Ishikawa (cell line): ENCODE measurements around the gene MFGE8.
A peak's percentile ranks its signal among the peaks of the same experiment; 100 is the strongest.

ENCODE experiments used
- CEBPB ChIP-seq: IDR thresholded peaks from 2 replicates; pipeline ENCODE4 v1.6.1; 2012
- CREB1 ChIP-seq: IDR thresholded peaks from 2 replicates; pipeline ENCODE4 v1.6.1; 2012; ENCODE audit warnings: low read depth
- EGR1 ChIP-seq: IDR thresholded peaks from 2 replicates; pipeline ENCODE4 v1.6.1; 2012
- EP300 ChIP-seq: IDR thresholded peaks from 2 replicates; pipeline ENCODE4 v1.6.1; 2012; ENCODE audit warnings: borderline replicate concordance
- FOXM1 ChIP-seq: IDR thresholded peaks from 2 replicates; pipeline ENCODE4 v1.6.1; 2012; ENCODE audit warnings: low read depth, borderline replicate concordance
- NFIC ChIP-seq: IDR thresholded peaks from 2 replicates; pipeline ENCODE4 v1.6.1; 2012
- RAD21 ChIP-seq: IDR thresholded peaks from 2 replicates; pipeline ENCODE4 v1.6.1; 2012; ENCODE audit warnings: low read depth
- TAF1 ChIP-seq: IDR thresholded peaks from 2 replicates; pipeline ENCODE4 v1.6.1; 2012; ENCODE audit warnings: low read depth, mild to moderate bottlenecking
- TCF12 ChIP-seq: IDR thresholded peaks from 2 replicates; pipeline ENCODE4 v1.6.1; 2012; ENCODE audit warnings: low read depth
- TEAD4 ChIP-seq: IDR thresholded peaks from 2 replicates; pipeline ENCODE4 v1.6.1; 2012
- YY1 ChIP-seq: IDR thresholded peaks from 2 replicates; pipeline ENCODE4 v1.6.1; 2012; ENCODE audit warnings: low read depth
- ZBTB7A ChIP-seq: IDR thresholded peaks from 2 replicates; pipeline ENCODE4 v1.6.1; 2012; ENCODE audit warnings: low read depth
- TF ChIP-seq, protein P1 (sequence below): IDR thresholded peaks from 2 replicates; pipeline ENCODE4 v1.6.1; 2012
- TF ChIP-seq, protein P2 (sequence below): IDR thresholded peaks from 2 replicates; pipeline ENCODE4 v1.6.1; 2012; ENCODE audit warnings: low read depth, mild to moderate bottlenecking
- TF ChIP-seq, protein P3 (sequence below): IDR thresholded peaks from 2 replicates; pipeline ENCODE4 v1.6.1; 2012

Gene MFGE8, protein sequence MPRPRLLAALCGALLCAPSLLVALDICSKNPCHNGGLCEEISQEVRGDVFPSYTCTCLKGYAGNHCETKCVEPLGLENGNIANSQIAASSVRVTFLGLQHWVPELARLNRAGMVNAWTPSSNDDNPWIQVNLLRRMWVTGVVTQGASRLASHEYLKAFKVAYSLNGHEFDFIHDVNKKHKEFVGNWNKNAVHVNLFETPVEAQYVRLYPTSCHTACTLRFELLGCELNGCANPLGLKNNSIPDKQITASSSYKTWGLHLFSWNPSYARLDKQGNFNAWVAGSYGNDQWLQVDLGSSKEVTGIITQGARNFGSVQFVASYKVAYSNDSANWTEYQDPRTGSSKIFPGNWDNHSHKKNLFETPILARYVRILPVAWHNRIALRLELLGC

DNA sequence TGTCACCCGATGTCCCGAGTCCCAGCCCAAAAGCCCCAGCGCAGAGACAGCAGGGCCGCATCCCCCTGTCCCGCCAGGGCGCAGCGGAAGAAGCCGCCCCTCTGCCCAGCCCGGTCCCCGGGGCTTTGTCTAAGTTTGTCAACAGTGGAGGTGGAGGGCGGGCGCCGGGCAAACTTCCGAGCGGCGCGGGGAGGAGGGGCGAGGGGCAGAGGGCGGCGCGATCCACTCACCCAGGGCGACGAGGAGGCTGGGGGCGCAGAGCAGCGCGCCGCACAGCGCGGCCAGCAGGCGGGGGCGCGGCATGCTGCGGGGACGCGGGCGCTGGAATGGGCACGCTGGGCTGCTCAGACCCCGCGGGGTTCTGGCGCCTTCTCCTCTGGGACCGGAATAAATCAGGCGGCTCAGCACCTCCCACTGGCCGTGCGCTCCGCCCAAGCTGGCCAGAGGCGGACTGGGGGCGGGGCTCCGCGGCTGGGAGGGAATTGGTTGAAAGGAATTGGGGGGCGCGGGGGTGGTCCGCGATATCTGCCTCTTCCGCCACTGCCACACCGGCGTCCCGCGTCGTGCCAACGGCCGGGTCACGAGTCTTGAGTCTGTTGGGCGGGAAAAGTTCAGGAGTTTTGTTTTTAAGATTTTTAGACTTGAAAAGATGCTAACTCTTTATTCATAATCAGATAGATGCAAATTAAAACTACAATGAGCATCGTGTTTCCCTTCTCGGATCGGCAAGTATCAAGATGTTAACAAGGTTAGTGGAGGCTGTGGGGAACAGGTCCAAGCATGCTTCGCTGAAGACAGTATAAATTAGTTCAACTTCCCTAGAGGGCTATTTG, at the start of gene MFGE8:
Gene MFGE8 (minus strand): TSS at position 363 of the 833 bp plus-strand sequence. CDS start 60 bp downstream, at position 303.
- TF ChIP-seq, protein P1, sequence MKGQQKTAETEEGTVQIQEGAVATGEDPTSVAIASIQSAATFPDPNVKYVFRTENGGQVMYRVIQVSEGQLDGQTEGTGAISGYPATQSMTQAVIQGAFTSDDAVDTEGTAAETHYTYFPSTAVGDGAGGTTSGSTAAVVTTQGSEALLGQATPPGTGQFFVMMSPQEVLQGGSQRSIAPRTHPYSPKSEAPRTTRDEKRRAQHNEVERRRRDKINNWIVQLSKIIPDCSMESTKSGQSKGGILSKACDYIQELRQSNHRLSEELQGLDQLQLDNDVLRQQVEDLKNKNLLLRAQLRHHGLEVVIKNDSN: peak; percentile 44; the same call in 1 of the 2 replicates
- TF ChIP-seq FOXM1 (peak; percentile 67; the same call in 1 of the 2 replicates), CREB1 (no peak), EGR1 (peak; percentile 76), ZBTB7A (peak; percentile 99), CEBPB (no peak), YY1 (no peak), NFIC (peak; percentile 85), RAD21 (peak; percentile 1; the same call in 1 of the 2 replicates), EP300 (peak; percentile 88), TAF1 (peak; percentile 67; the same call in 1 of the 2 replicates), TCF12 (peak; percentile 88; the same call in 1 of the 2 replicates), TEAD4 (peak; percentile 65)
- TF ChIP-seq, protein P2, sequence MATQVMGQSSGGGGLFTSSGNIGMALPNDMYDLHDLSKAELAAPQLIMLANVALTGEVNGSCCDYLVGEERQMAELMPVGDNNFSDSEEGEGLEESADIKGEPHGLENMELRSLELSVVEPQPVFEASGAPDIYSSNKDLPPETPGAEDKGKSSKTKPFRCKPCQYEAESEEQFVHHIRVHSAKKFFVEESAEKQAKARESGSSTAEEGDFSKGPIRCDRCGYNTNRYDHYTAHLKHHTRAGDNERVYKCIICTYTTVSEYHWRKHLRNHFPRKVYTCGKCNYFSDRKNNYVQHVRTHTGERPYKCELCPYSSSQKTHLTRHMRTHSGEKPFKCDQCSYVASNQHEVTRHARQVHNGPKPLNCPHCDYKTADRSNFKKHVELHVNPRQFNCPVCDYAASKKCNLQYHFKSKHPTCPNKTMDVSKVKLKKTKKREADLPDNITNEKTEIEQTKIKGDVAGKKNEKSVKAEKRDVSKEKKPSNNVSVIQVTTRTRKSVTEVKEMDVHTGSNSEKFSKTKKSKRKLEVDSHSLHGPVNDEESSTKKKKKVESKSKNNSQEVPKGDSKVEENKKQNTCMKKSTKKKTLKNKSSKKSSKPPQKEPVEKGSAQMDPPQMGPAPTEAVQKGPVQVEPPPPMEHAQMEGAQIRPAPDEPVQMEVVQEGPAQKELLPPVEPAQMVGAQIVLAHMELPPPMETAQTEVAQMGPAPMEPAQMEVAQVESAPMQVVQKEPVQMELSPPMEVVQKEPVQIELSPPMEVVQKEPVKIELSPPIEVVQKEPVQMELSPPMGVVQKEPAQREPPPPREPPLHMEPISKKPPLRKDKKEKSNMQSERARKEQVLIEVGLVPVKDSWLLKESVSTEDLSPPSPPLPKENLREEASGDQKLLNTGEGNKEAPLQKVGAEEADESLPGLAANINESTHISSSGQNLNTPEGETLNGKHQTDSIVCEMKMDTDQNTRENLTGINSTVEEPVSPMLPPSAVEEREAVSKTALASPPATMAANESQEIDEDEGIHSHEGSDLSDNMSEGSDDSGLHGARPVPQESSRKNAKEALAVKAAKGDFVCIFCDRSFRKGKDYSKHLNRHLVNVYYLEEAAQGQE: no peak
- TF ChIP-seq, protein P3, sequence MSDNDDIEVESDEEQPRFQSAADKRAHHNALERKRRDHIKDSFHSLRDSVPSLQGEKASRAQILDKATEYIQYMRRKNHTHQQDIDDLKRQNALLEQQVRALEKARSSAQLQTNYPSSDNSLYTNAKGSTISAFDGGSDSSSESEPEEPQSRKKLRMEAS: peak; percentile 65

DNA sequence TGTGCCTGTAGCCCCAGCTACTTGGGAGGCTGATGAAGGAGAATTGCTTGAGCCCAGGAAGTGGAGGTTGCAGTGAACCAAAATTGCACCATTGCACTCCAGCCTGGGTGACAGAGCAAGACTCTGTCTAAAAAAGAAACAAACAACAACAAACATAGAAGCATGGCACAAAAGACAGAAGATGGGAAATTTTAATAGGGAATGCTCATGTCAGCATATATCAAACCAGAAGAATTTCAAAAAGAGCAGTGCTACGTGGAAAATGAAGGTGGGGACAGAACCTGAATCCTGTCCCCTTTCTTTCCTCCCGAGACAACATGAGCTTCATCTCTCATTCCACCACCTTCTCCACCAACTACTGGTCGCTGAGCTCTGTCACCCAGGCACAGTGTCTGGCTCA, 46.3 kb upstream of the MFGE8 start:
- TF ChIP-seq, protein P2: no peak
- no peak for TF ChIP-seq EP300
- TF ChIP-seq ZBTB7A: no peak
- no peak for TF ChIP-seq TAF1
- no peak for TF ChIP-seq EGR1
- no peak for TF ChIP-seq NFIC
- no peak for TF ChIP-seq FOXM1

DNA sequence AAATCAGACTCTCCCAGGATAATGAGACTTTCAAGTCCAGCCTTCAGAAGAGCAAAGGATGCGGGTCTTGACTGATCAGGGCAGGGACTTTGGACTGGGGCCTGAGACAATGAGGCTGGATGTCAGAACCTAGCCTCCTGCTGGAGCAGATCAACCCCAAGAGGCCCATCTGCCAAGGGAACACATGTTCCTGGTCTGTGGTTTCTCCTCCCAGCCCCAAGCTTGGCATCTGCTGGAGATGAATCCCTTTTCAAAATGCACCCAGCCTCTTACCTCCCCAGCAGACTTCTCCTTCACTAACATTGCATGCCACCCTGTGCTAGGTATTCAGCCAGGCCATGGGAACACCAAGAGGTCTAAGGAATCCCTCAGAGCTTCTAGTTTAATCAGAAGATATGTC, 43.7 kb upstream of the MFGE8 start:
- TF ChIP-seq CEBPB: no peak
- no peak for TF ChIP-seq ZBTB7A
- TF ChIP-seq, protein P1: no peak
- no peak for TF ChIP-seq TAF1

DNA sequence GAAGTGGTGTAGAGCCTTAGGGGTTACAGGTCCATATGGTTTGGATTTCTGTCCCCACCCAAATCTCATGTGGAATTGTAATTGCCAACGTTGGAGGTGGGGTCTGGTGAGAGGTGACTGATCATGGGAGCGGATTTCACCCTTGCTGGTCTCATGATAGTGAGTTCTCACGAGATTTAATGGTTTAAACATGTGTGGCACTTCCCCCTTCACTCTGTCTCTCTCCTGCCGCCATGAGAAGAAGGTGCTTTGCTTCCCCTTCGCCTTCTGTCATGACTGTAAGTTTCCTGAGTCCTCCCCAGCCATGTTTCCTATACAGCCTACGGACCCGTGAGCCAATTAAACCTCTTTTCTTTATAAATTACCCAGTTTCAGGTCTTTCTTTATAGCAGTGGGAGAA, 43.1 kb upstream of the MFGE8 start:
- no peak for TF ChIP-seq YY1
- no peak for TF ChIP-seq RAD21
- TF ChIP-seq, protein P3: no peak
- TF ChIP-seq, protein P1: no peak
- no peak for TF ChIP-seq FOXM1
- TF ChIP-seq ZBTB7A: no peak
- TF ChIP-seq CREB1: no peak
- TF ChIP-seq TAF1: no peak
- no peak for TF ChIP-seq NFIC
- TF ChIP-seq EGR1: no peak
- TF ChIP-seq, protein P2: no peak
- no peak for TF ChIP-seq EP300
- no peak for TF ChIP-seq TCF12
- no peak for TF ChIP-seq TEAD4
- TF ChIP-seq CEBPB: no peak
